ENCODE results near the gene GALK2.
"Not testable (repeated sequence)": the region's sequence is repeated elsewhere in the genome, so short reads cannot be mapped to it uniquely, and the experiment has no call there.

GALK2 gene

GRCh38 chr15:49164865-49165264 lies 5.2 kb upstream of the GALK2 start:
- DNase-seq (ENCODE audit: low spot score) = no peak

DNA sequence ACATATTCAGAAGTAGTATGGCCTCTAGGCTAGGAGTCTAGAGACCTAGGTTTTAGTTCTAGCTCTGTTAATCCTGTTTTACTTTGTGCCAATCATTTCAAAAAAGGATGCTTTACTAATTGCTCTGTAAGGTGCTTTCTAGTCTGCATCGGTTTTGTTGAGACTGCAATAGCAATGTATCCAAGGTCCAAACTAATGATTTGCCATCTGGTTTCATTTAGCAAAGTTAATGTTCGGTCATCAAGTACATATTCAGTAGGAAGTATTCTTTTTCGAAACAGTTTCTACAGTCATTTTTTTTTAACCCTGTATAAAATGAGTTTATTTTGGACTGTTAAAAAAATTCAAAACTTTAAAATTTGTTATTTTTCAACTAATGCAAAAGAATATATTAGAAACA lies 2.0 kb upstream of the GALK2 start:
- DNase-seq (ENCODE audit: low spot score) = no peak

DNA sequence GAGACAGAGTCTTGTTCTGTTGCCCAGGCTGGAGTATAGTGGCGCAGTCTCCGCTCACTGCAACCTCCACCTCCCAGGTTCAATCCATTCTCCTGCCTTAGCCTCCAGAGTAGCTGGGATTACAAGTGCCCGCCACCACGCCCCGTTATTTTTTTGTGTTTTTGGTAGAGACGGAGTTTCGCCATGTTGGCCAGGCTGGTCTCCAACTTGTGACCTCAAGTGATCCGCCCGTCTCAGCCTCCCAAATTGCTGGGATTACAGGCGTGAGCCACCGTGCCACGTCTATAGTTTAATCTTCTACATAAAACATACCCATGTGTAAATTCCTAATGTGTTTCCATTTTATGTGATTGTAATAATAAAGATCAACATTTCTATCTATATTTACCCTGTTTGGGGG lies 1.7 kb downstream of the GALK2 start:
- no peak for DNase-seq (ENCODE audit: low spot score)

DNA sequence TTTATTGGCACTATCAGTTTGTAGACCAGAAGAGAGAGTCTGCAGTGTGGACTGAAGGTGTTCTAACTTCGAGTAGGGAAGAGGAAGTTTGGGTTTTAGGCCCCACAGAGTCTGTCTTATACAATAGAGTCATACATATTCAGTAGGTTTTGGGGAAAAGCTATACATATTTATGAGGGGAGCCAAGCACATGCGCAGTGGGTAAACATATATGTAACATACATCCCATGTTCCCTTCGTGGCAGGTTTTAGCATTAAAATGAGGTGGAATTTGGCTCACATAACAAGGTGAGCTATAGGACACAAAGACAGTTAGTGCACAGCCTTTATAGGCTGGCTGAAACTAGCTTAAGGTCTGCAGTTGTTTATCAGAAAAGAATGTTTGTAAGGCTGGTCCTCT lies 4.9 kb downstream of the GALK2 start:
- no peak for DNase-seq (ENCODE audit: low spot score)

DNA sequence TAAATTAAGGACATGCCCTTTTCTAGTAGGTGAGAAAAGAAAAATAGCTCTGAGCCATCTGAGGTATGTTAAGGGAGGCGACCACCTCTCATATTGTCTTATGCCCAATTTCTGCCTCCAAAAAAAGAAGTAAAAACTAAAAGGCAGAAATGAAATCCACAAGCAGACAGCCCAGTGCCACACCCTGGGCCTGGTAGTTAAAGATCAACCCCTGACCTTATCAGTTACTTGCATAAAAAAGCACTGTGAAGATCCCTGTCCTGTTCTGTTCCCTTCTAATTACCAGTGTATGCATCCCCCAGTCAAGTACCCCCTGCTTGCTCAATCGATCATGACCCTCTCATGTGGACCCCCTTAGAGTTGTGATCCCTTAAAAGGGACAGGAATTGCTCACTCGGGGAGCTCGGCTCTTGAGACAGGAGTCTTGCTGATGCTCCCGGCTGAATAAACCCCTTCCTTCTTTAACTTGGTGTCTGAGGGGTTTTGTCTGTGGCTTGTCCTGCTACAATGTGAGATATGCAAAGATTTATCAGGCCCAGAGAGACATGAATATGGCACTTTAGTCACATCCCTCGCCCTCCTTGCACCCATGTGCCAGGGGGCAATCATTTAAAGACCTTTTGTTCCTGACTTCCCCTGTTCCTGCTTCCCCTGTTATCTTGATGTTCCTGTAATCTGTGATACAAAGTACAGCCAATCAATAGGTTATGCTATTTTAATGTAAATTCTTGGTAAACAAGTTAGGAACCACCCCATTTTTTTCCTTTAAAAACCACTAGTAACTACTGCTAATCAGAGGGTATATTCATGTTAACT lies 5.7 kb downstream of the GALK2 start:
- DNase-seq (ENCODE audit: low spot score) = not testable (repeated sequence)

DNA sequence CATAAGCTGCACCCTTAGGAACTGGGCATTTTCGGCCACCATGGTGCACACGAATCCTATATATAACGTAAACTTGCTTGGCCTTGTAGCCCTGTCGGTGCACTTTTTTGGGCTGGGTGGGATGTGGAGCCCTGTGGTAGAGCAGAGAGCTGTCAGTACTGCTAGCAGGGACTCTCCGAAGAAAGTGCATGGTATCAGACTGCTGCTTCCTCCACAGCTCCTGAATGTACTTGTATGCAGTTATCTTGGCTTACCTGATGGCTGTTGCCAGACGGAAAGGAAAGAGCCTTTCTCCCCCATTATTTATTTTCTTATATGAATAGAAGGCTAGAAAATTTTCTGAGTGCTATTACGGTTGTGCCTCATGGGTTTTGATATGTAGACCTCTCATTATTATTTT lies 8.4 kb downstream of the GALK2 start:
- DNase-seq (ENCODE audit: low spot score) = no peak

DNA sequence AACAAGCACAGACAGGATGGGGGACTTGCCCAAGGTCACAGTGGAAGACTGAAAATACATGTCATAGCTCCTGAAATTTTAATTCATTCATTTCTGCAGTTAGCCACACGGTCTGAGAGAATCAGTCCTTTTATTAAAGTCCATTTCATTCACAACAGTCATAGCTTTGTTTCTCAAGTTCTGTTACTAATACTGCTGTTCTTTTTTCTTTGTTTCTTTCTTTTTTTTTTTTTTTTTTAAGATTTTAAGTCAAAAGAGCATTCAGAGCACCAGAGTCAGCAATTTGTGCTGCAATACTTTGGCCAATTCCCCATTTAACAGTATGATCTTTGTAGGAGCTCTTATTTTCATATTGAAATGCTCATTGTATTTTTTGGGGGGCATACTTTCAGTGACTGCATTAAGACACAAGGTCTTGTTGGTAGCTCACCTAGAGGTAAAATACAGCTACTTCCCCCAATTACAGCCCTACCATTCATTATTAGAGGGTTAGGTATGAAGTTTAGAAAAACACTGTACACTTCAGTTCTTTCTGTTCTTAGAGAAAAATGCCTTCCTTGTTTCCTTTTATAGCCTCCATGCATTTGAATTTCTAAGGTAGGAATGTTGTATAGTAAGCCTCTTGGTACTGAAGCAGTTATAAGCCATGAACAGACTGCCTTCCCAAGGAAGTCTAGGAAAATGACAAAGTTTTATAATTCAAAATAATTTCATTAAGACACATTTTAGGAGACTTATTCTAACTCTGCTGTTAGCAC lies 9.6 kb downstream of the GALK2 start:
- DNase-seq (ENCODE audit: low spot score) = peak; percentile 61

GRCh38 chr15:49182128-49182527 lies 12.1 kb downstream of the GALK2 start:
- no peak for DNase-seq (ENCODE audit: low spot score)

DNA sequence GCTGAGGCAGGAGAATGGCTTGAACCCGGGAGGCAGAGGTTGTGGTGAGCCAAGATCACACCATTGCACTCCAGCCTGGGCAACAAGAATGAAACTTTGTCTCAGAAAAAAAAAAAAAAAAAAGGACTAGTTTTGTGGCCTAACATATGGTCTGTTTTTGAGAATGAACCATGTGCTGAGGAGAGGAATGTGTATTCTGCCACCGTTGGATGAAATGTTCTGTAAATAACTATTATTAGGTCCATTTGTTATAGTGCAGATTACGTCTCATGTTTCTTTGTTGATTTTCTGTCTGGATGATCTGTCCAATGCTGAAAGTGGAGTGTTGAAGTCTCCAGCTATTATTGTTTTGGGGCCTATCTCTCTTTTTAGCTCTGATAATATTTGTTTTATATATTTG lies 13.7 kb downstream of the GALK2 start:
- not testable (repeated sequence) for DNase-seq (ENCODE audit: low spot score)

- DNase-seq (ENCODE audit: low spot score) = no peak
Observed at GRCh38 chr15:49185473-49185872, 15.4 kb downstream of the GALK2 start.

DNA sequence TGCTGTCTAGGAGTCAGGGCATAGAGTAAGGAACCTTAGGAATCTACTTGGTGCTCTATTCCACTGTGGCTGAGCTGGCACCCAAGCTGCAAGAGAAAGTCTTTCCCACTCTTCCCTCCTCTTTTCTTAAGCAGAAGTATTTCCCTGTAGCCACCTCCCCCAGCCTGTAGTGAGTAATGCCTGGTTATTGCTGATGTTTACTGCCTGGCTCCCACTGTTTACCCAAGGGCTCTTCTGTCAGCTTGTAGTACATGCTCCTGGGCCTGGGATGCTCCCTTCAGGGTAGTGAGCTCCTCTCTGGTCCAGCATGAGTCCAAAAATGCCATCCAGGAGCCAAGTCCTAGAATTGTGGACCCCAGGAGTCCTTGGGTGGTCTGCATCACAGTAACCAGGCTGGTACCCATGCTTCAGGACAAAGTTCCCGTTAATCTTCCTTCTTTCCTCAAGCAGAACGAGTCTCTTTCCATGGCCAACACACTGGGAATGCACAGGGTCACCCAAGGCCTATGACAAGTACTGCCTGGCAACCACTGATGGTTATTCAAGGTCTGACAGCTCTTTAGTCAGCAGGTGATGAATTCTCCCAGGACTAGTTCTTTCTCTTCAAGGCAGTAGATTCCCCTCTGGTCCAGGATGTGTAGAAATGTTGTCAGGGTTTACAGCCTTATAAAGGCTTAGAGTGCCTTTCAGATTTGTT lies 17.6 kb downstream of the GALK2 start:
- no peak for DNase-seq (ENCODE audit: low spot score)

GRCh38 chr15:49188933-49189332 lies 18.9 kb downstream of the GALK2 start:
- DNase-seq (ENCODE audit: low spot score) = no peak

DNA sequence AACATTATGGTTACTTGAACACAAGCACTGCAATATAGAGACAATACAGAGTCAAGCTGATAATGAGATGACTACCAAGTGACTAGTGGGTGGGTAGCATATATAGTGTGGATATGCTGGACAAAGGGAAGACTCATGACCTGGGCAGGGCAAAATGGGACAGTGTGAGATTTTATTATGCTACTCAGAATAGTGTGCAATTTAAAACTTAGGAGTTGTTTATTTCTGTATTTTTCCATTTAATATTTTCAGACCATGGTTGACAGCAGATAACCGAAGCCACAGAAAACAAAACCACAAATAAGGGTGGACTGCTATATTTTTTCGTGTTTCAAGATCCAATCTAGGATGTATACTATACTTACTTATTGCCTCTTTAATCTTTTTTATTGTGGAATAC lies 19.6 kb downstream of the GALK2 start:
- DNase-seq (ENCODE audit: low spot score) = no peak

- DNase-seq (ENCODE audit: low spot score) = no peak
Observed at GRCh38 chr15:49190586-49190985, 20.5 kb downstream of the GALK2 start.

DNA sequence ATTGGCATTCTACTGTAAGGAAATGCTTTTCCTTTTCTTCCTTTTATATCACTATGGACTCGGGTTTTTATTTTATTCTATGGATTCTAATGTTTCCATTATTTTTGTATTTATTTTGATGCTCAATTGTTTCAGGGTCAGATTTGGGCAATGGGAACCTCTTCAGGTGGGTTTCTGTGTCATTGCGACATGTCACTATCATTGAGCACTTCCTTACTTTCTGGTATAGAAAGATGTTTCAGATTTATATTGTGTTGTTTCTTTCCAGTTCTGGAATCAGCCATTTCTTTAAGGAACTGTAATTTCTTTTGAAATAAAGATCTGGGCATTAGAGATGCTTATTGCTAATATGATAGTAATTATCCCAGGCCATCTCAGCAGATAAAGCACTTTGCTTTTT lies 21.8 kb downstream of the GALK2 start:
- DNase-seq (ENCODE audit: low spot score) = no peak

- no peak for DNase-seq (ENCODE audit: low spot score)
Observed at GRCh38 chr15:49196856-49197255, 26.8 kb downstream of the GALK2 start.

DNA sequence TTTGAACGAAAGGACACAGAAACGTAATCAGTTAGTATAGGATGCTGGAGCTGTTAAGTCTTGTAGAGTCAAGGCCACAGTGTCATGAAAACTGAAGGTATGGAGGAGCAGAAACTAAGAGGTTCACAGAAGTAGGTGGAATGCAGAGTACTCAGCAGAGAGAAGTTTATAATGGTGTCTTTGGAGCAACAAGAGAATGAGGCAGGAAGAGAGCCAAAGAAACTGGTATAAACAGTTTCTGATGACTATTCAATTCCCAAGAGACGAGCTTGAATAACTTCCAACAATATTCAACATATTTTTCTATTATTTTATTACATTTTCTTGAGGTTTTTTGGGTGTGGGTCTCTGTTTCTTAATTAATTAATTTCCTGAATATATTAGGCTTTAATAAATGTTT lies 29.6 kb downstream of the GALK2 start:
- no peak for DNase-seq (ENCODE audit: low spot score)

GRCh38 chr15:49200347-49200746 lies 30.3 kb downstream of the GALK2 start:
- DNase-seq (ENCODE audit: low spot score) = no peak

DNA sequence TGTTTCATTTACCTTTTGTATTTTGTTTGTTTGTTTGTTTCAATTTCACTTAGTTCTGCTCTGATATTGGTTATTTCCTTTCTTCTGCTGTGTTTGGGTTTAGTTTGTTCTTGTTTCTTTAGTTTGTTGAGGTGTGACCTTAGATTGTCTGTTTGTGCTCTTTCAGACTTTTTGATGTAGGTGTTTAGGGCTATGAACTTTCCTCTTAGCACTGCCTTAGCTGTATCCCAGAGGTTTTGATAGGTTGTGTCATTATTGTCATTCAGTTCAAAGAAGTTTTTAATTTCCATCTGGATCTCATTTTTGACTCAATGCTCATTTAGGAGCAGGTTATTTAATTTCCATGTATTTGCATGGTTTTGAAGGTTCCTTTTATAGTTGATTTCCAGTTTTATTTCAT lies 38.1 kb downstream of the GALK2 start:
- DNase-seq (ENCODE audit: low spot score) = not testable (repeated sequence)

DNA sequence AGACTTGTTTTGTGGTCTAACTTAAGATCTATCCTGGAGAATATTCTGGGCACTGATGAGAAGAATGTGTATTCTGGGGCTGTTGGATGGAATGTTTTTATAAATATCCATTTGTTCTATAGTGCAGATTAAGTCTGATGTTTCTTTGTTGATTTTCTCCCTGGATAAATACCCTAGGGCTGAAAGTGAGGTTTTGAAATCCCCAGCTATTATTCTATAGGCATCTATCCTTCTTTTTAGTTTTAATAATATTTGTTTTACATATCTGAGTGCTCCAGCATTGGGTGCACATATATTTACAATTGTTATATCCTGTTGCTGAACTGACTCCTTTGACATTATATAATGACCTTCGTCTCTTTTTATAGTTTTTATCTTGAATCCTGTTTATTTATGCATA lies 42.9 kb downstream of the GALK2 start:
- no peak for DNase-seq (ENCODE audit: low spot score)

DNA sequence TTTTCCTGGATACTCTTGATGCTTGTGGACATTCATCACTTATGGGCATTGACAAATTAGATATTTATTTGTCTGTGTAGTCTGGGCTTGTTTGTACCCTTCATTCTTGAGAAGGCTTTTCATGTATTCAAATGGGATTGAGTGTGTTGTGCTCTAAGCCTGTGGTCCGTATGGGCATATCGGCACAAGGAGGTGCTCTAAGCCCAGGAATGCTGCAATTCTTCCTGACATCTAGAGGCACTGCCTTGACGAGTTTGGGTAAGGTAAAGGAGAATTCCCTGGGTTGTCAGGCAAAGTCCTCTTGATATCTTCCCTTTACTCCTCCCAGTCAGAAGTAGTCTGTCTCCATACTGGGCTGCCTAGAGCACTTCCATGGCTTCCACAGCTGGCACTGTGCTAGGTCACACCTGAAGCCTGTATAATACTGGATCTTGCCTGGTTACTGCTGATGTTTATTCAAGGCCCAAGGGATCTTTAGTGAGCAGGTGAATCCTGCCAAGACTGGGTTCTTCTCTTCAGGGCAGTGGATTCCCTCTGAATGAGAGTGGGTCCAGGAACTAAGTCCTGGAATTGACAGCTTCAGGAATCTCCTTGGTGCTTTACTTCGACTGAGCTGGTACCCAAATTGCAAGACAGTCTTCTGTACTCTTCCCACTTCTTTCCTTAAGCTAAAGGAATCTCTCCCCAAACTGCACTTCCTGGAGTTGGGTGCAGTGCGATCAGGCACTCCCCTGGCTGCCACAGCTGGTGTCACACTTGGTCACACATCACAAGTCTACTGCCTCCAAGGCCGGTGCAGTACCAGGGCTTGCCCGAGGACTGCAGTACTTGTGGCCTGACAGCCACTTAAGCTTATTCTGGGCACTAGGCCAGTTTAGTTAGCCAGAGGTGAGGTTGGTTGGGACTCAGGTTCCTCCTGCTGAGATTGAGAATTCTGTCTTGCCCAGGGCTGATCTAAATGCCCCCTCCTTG lies 46.0 kb downstream of the GALK2 start:
- DNase-seq (ENCODE audit: low spot score) = no peak
